Brain microvascular endothelial cell (primary cell): ENCODE data around the gene PIK3R2.

ENCODE experiments used
- DNase-seq: peaks from one replicate; pipeline ENCODE4 v3.0.0-alpha.2; 2020
- H3K27ac ChIP-seq: fragments of 250-450 bp; sonication (Bioruptor Pico); 2 replicates; pipeline ENCODE4 v1.5.1; 2020; ENCODE audit warnings: mild to moderate bottlenecking, moderate library complexity
- H3K27me3 ChIP-seq: fragments of 250-450 bp; sonication (Bioruptor Pico); replicated peaks from 2 replicates; pipeline ENCODE4 v1.5.1; 2020; ENCODE audit warnings: mild to moderate bottlenecking
- H3K36me3 ChIP-seq: fragments of 250-450 bp; sonication (Bioruptor Pico); replicated peaks from 2 replicates; pipeline ENCODE4 v1.5.1; 2020; ENCODE audit warnings: mild to moderate bottlenecking
- H3K4me3 ChIP-seq: 2 replicates; pipeline ENCODE4 v1.5.1; 2011; ENCODE audit warnings: low read depth, mild to moderate bottlenecking, control low read depth, low read length, moderate library complexity
- CTCF ChIP-seq: IDR thresholded peaks from 2 replicates; pipeline ENCODE4 v1.5.1; 2011; ENCODE audit warnings: low read depth, mild to moderate bottlenecking, moderate library complexity, low read length, control low read depth, inconsistent platforms; ENCODE audit errors: missing control alignments
- in situ Hi-C: cut with HindIII; loops from 2 replicates; pipeline ENCODE4 v1.10.0; 2017; ENCODE audit warnings: low sequenced_read_pairs, low pct_ligation_motif_present

PIK3R2 gene

GRCh38 chr19:18109733-18110608 is 43.0 kb upstream of the PIK3R2 start:
- Histone ChIP-seq H3K27ac (no peak overlapping the region), H3K27me3 (no peaks in the 10 kb centered on the region), H3K36me3 (no peaks in the 10 kb centered on the region), H3K4me3 (peak overlapping the region; percentile 63)
- no peak for DNase-seq
- no peak for TF ChIP-seq CTCF
- in situ Hi-C loops = no loop called here

- Histone ChIP-seq H3K4me3 (peak overlapping the region; percentile 63), H3K27ac (no peak overlapping the region), H3K27me3 (no peaks in the 10 kb centered on the region), H3K36me3 (no peaks in the 10 kb centered on the region)
- DNase-seq = no peak
- TF ChIP-seq CTCF = no peak
- in situ Hi-C loops = no loop called here
Observed at GRCh38 chr19:18110609-18111232, 42.2 kb upstream of the PIK3R2 start.

- in situ Hi-C loops = no loop called here
- DNase-seq = peak; percentile 73
- TF ChIP-seq CTCF = peak; percentile 97
- no peaks in the 10 kb centered on the region for H3K27me3 ChIP-seq
- no peaks in the 10 kb centered on the region for H3K36me3 ChIP-seq
- H3K4me3 ChIP-seq = no peak overlapping the region
- H3K27ac ChIP-seq = no peak overlapping the region
Observed at GRCh38 chr19:18112989-18113478, 39.9 kb upstream of the PIK3R2 start.

- DNase-seq = no peak
- in situ Hi-C loops = no loop called here
- no peak overlapping the region for H3K27ac ChIP-seq
- no peaks in the 10 kb centered on the region for H3K36me3 ChIP-seq
- H3K4me3 ChIP-seq = no peak overlapping the region
- H3K27me3 ChIP-seq = no peaks in the 10 kb centered on the region
- no peak for TF ChIP-seq CTCF
Observed at GRCh38 chr19:18113827-18114226, 39.1 kb upstream of the PIK3R2 start.

GRCh38 chr19:18114483-18114882 is 38.5 kb upstream of the PIK3R2 start:
- Histone ChIP-seq H3K27ac (no peak overlapping the region), H3K27me3 (no peaks in the 10 kb centered on the region), H3K36me3 (no peaks in the 10 kb centered on the region), H3K4me3 (no peak overlapping the region)
- in situ Hi-C loops = no loop called here
- no peak for TF ChIP-seq CTCF
- DNase-seq = no peak
